ENCODE results near the gene KRTAP10-2. TPM values are rescaled to one million over a fixed set of nuclear protein-coding genes. Genes with fewer than 3 reads are reported as not detected.
"Not testable (repeated sequence)": the region's sequence is repeated elsewhere in the genome, so short reads cannot be mapped to it uniquely, and the experiment has no call there.

Gene KRTAP10-2
- total RNA-seq, 1 donor from 2014 or later = not detected

DNA sequence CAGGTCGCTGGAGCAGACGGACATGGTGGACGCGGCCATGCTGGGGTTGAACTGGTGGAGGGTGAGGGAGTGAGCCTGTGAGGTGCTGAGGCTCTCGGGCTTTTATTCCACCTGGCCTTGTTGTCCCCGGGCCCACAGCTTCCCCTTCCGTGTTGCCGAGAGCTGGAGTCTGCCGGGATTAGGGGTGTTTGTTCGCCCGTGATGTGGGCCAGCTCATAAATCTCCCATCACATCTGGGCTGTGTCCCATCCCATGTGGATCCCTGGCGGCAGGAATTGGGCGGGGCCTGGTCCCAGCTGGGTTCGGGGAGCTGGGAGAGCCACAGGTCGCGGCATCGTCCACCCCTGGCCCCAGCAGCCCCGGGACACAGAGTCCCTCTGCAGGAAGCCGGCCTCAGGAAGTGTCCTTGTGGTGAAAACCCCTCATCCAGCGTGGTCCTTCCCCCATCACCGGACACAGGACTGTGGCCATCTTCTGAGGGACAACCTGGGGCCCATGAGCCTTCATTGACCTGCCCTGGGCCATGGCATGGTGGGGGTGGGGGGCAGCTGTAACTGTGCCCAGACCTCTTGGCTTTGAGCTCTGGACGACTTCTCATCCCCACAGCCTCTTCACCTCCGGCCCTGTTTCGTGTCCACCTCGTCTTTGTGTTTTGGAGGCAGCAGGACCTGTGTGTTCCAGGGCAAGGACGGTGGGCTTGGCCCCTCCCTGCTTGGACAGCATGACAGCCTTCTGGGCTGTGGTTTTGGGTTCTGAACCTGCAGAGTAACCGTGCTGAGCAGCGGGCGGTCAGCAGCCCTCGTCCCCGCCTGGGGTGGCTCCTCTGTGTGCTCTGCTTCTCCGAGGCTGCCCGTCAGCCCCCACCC is 41.4 kb upstream of the KRTAP10-2 start, which contains the start of gene KRTAP10-6:
Gene KRTAP10-6 (minus strand): TSS at position 60 of the 866 bp plus-strand sequence. CDS start 21 bp downstream, at position 39.
- DNase-seq (ENCODE audit: low spot score) = no peak
- peaks cover 5% of the 10 kb centered on the region for H3K27me3 Mint-ChIP-seq (ENCODE audit: unreplicated experiment)
- H3K27ac Mint-ChIP-seq (ENCODE audit: unreplicated experiment) = no peak within 1 kb of the TSS
- H3K4me3 Mint-ChIP-seq (ENCODE audit: unreplicated experiment) = no peak within 1 kb of the TSS
- H3K36me3 Mint-ChIP-seq (ENCODE audit: low read depth, unreplicated experiment) = no peaks in the 10 kb centered on the region
- H3K9me3 Mint-ChIP-seq (ENCODE audit: unreplicated experiment) = no peaks in the 10 kb centered on the region
- H3K4me1 Mint-ChIP-seq (ENCODE audit: unreplicated experiment) = peaks cover 2% of the 10 kb centered on the region
- TF ChIP-seq CTCF (IDR thresholded peaks at IDR 0.05; ENCODE audit: unreplicated experiment) = no peak

DNA sequence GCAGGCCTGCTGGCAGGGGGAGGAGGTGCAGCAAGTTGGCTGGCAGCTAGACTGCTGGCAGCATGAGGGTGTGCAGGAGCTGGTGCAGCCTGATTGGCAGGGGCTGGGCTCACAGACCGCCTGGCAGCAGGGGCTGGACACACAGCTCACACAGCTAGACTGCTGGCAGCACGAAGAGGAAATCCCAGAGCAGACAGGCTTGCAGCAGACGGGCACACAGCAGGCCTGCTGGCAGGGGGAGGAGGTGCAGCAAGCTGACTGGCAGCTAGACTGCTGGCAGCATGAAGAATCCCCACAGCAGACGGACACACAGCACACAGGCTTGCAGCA is 40.5 kb upstream of the KRTAP10-2 start:
- not testable (repeated sequence) for H3K9me3 Mint-ChIP-seq (ENCODE audit: unreplicated experiment); H3K36me3 Mint-ChIP-seq (ENCODE audit: low read depth, unreplicated experiment); H3K4me1 Mint-ChIP-seq (ENCODE audit: unreplicated experiment); H3K4me3 Mint-ChIP-seq (ENCODE audit: unreplicated experiment); H3K27ac Mint-ChIP-seq (ENCODE audit: unreplicated experiment); H3K27me3 Mint-ChIP-seq (ENCODE audit: unreplicated experiment); DNase-seq (ENCODE audit: low spot score)

GRCh38 chr21:44590897-44591800 is 39.8 kb upstream of the KRTAP10-2 start:
- not testable (repeated sequence) for H3K4me1 Mint-ChIP-seq (ENCODE audit: unreplicated experiment); H3K4me3 Mint-ChIP-seq (ENCODE audit: unreplicated experiment)

GRCh38 chr21:44590311-44590721 is 39.0 kb upstream of the KRTAP10-2 start:
- Mint-ChIP-seq H3K36me3 (ENCODE audit: low read depth, unreplicated experiment) (peaks cover 4% of the 10 kb centered on the region), H3K4me1 (ENCODE audit: unreplicated experiment) (peaks cover 2% of the 10 kb centered on the region), H3K9me3 (ENCODE audit: unreplicated experiment) (no peaks in the 10 kb centered on the region), H3K27me3 (ENCODE audit: unreplicated experiment) (peaks cover 6% of the 10 kb centered on the region), H3K27ac (ENCODE audit: unreplicated experiment) (no peak overlapping the region), H3K4me3 (ENCODE audit: unreplicated experiment) (no peak overlapping the region)
- no peak for DNase-seq (ENCODE audit: low spot score)
- no peak for TF ChIP-seq CTCF (IDR thresholded peaks at IDR 0.05; ENCODE audit: unreplicated experiment)

More at GRCh38 chr21:44590897-44591800, 39.8 kb upstream of the KRTAP10-2 start:
- H3K36me3 Mint-ChIP-seq (ENCODE audit: low read depth, unreplicated experiment); H3K27ac Mint-ChIP-seq (ENCODE audit: unreplicated experiment); H3K9me3 Mint-ChIP-seq (ENCODE audit: unreplicated experiment); H3K27me3 Mint-ChIP-seq (ENCODE audit: unreplicated experiment); DNase-seq (ENCODE audit: low spot score): not testable (repeated sequence)

GRCh38 chr21:44589586-44590305 is 38.4 kb upstream of the KRTAP10-2 start:
- DNase-seq (ENCODE audit: low spot score) = no peak
- peaks cover 4% of the 10 kb centered on the region for H3K36me3 Mint-ChIP-seq (ENCODE audit: low read depth, unreplicated experiment)
- no peaks in the 10 kb centered on the region for H3K9me3 Mint-ChIP-seq (ENCODE audit: unreplicated experiment)
- H3K27ac Mint-ChIP-seq (ENCODE audit: unreplicated experiment) = no peak overlapping the region
- TF ChIP-seq CTCF (IDR thresholded peaks at IDR 0.05; ENCODE audit: unreplicated experiment) = no peak
- H3K4me1 Mint-ChIP-seq (ENCODE audit: unreplicated experiment) = peaks cover 2% of the 10 kb centered on the region
- H3K27me3 Mint-ChIP-seq (ENCODE audit: unreplicated experiment) = peaks cover 6% of the 10 kb centered on the region
- no peak overlapping the region for H3K4me3 Mint-ChIP-seq (ENCODE audit: unreplicated experiment)

All from endothelial cell (in vitro differentiated cells).